ENCODE measurements around the gene IAH1.
"Not testable (repeated sequence)": the region's sequence is repeated elsewhere in the genome, so short reads cannot be mapped to it uniquely, and the experiment has no call there.

IAH1 gene

GRCh38 chr2:9473985-9474360, 378 bp upstream of the IAH1 start:
- DNase-seq, result peak in 1 of 2 experiments; percentile 50

GRCh38 chr2:9477914-9478313, 3.6 kb downstream of the IAH1 start:
- no peak for DNase-seq

GRCh38 chr2:9478526-9478925, 4.2 kb downstream of the IAH1 start:
- DNase-seq, result no peak

GRCh38 chr2:9480157-9480556, 5.8 kb downstream of the IAH1 start:
- no peak for DNase-seq

- no peak for DNase-seq
Observed at GRCh38 chr2:9483107-9483506, 8.8 kb downstream of the IAH1 start.

GRCh38 chr2:9484533-9484932, 10.2 kb downstream of the IAH1 start:
- DNase-seq, result no peak

- no peak for DNase-seq
Observed at GRCh38 chr2:9488583-9489547, 14.5 kb downstream of the IAH1 start.

- DNase-seq, result no peak
Observed at GRCh38 chr2:9490789-9491188, 16.4 kb downstream of the IAH1 start.

- DNase-seq, result no peak
Observed at GRCh38 chr2:9492927-9493326, 18.6 kb downstream of the IAH1 start.

GRCh38 chr2:9493478-9493877, 19.1 kb downstream of the IAH1 start:
- no peak for DNase-seq

GRCh38 chr2:9494081-9494480, 19.7 kb downstream of the IAH1 start:
- no peak for DNase-seq

- DNase-seq, result no peak
Observed at GRCh38 chr2:9497017-9497416, 22.7 kb downstream of the IAH1 start.

- no peak for DNase-seq
Observed at GRCh38 chr2:9498210-9498609, 23.9 kb downstream of the IAH1 start.

- no peak for DNase-seq
Observed at GRCh38 chr2:9508931-9509330, 34.6 kb downstream of the IAH1 start.

GRCh38 chr2:9513946-9514345, 39.6 kb downstream of the IAH1 start:
- DNase-seq, result not testable (repeated sequence)

- DNase-seq, result no peak
Observed at GRCh38 chr2:9517118-9517782, 42.9 kb downstream of the IAH1 start.

- DNase-seq, result no peak
Observed at GRCh38 chr2:9518163-9518562, 43.8 kb downstream of the IAH1 start.

GRCh38 chr2:9518780-9519179, 44.4 kb downstream of the IAH1 start:
- DNase-seq, result no peak

- DNase-seq, result no peak
Observed at GRCh38 chr2:9519250-9519649, 44.9 kb downstream of the IAH1 start.

- no peak for DNase-seq
Observed at GRCh38 chr2:9524291-9524690, 49.9 kb downstream of the IAH1 start.

- no peak for DNase-seq
Observed at GRCh38 chr2:9525266-9525665, 50.9 kb downstream of the IAH1 start.

- no peak for DNase-seq
Observed at GRCh38 chr2:9527995-9528787, 53.8 kb downstream of the IAH1 start.

GRCh38 chr2:9532421-9532820, 58.1 kb downstream of the IAH1 start:
- DNase-seq, result no peak

Measured in NCI-H526 (cell line).